Upper lobe of left lung (tissue), 4 donors: Measurements from ENCODE around the gene TBATA.

Experiments used
- EP300 ChIP-seq, 4 donors: sonication (generic); formaldehyde crosslinking; IDR thresholded peaks; one replicate each; pipeline ENCODE4 v1.5.1; 2017; ENCODE audit warnings: antibody characterized with exemption in 4 of 4, control low read depth in 2 of 4
- POLR2A ChIP-seq, 4 donors: fragments of 450-650 bp; IDR thresholded peaks; one replicate each; pipeline ENCODE4 v1.5.1; 2016 to 2017; ENCODE audit warnings: antibody characterized with exemption in 4 of 4, mild to moderate bottlenecking in 2 of 4
- TF ChIP-seq, protein P1 (sequence below), 6 experiments: fragments of 450-650 bp in 4 of 6; fragments of 200-600 bp in 2 of 6; sonication (generic) in 2 of 6; IDR thresholded peaks; one replicate each; pipeline ENCODE4 v1.5.1; 2016 to 2019; ENCODE audit warnings: antibody characterized with exemption in 6 of 6

DNA sequence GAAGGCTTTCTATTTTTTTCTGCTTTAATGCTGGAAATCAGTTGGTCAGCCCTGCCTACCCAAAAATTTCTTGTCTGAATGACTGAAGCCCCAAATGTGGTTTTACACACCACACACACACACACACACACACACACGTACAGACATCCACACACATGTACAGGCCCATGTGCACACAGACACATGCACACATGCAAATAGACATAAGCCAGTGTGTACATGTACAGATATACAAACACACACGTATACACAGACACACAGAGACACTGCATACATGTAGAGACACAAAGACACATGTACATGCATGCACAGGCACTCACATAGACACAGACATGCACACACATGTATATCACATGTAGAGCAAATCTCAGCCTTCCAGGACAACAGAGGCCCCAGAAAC lies 54.2 kb downstream of the TBATA start:
- TF ChIP-seq, protein P1, sequence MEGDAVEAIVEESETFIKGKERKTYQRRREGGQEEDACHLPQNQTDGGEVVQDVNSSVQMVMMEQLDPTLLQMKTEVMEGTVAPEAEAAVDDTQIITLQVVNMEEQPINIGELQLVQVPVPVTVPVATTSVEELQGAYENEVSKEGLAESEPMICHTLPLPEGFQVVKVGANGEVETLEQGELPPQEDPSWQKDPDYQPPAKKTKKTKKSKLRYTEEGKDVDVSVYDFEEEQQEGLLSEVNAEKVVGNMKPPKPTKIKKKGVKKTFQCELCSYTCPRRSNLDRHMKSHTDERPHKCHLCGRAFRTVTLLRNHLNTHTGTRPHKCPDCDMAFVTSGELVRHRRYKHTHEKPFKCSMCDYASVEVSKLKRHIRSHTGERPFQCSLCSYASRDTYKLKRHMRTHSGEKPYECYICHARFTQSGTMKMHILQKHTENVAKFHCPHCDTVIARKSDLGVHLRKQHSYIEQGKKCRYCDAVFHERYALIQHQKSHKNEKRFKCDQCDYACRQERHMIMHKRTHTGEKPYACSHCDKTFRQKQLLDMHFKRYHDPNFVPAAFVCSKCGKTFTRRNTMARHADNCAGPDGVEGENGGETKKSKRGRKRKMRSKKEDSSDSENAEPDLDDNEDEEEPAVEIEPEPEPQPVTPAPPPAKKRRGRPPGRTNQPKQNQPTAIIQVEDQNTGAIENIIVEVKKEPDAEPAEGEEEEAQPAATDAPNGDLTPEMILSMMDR (IDR thresholded peaks at IDR 0.05), result no peak
- TF ChIP-seq POLR2A (IDR thresholded peaks at IDR 0.05) (no peak), EP300 (IDR thresholded peaks at IDR 0.05) (no peak)
